ENCODE measurements around the gene CORO6.
A peak's percentile ranks its signal among the peaks of the same experiment; 100 is the strongest.

Gene CORO6

GRCh38 chr17:29569245-29569950, 53.3 kb downstream of the CORO6 start:
- peak overlapping the region; percentile 98 for H3K27ac ChIP-seq
- ChIA-PET CTCF (interaction anchor here (1.0 to 1.7 kb wide), 2 partner anchors 22 to 39 kb away, joined by 3 to 4 read pairs; no protein-coding TSS in a partner anchor), POLR2A (ENCODE audit: low non-redundant PET) (interaction anchor here (0.5 kb wide), 1 partner anchor 13 kb away, joined by 6 read pairs; no protein-coding TSS in a partner anchor)
- DNase-seq (ENCODE audit: low spot score), result peak; percentile 19
- TF ChIP-seq CTCF (conservative IDR thresholded peaks at IDR 0.05; ENCODE audit: low read depth), result no peak

- TF ChIP-seq CTCF (conservative IDR thresholded peaks at IDR 0.05; ENCODE audit: low read depth), result no peak
- peak within 1 kb of the TSS; percentile 98 for H3K27ac ChIP-seq
- POLR2A ChIA-PET (ENCODE audit: low non-redundant PET), result interaction anchor here (0.5 kb wide), 1 partner anchor 13 kb away, joined by 6 read pairs; no protein-coding TSS in a partner anchor
- CTCF ChIA-PET, result interaction anchor here (0.5 to 1.5 kb wide), 5 partner anchors 12 to 551 kb away, joined by 3 to 5 read pairs (median 3); no protein-coding TSS in a partner anchor
- peak; percentile 80 for DNase-seq (ENCODE audit: low spot score)
These were observed 54.1 kb downstream of the CORO6 start, which contains the start of gene TP53I13 for GRCh38 chr17:29568331-29569244. Gene TP53I13, plus strand, starts transcription at chr17:29568701. Its CDS starts 58 bp downstream, at chr17:29568759.

GRCh38 chr17:29567554-29568330, 55.0 kb downstream of the CORO6 start:
- H3K27ac ChIP-seq, result peak overlapping the region; percentile 98
- peak; percentile 62 for TF ChIP-seq CTCF (conservative IDR thresholded peaks at IDR 0.05; ENCODE audit: low read depth)
- CTCF ChIA-PET, result interaction anchor here (0.5 to 1.5 kb wide), 5 partner anchors 12 to 551 kb away, joined by 3 to 7 read pairs (median 4); partner anchors contain the start of gene ANKRD13B
- DNase-seq (ENCODE audit: low spot score), result peak; percentile 51
- POLR2A ChIA-PET (ENCODE audit: low non-redundant PET), result interaction anchor here (1.0 kb wide), 1 partner anchor 176 kb away, joined by 4 read pairs; no protein-coding TSS in a partner anchor

GRCh38 chr17:29567304-29567553, 55.5 kb downstream of the CORO6 start:
- H3K27ac ChIP-seq, result peak overlapping the region; percentile 98
- ChIA-PET CTCF (interaction anchor here (0.6 to 1.5 kb wide), 4 partner anchors 21 to 198 kb away, joined by 3 to 7 read pairs (median 3); partner anchors contain the start of gene ANKRD13B), POLR2A (ENCODE audit: low non-redundant PET) (interaction anchor here (1.0 kb wide), 1 partner anchor 175 kb away, joined by 4 read pairs; no protein-coding TSS in a partner anchor)
- TF ChIP-seq CTCF (conservative IDR thresholded peaks at IDR 0.05; ENCODE audit: low read depth), result no peak
- DNase-seq (ENCODE audit: low spot score), result no peak

- peak; percentile 77 for DNase-seq (ENCODE audit: low spot score)
- peak within 1 kb of the TSS; percentile 98 for H3K27ac ChIP-seq
- no peak for TF ChIP-seq CTCF (conservative IDR thresholded peaks at IDR 0.05; ENCODE audit: low read depth)
- POLR2A ChIA-PET (ENCODE audit: low non-redundant PET), result interaction anchor here (1.0 kb wide), 1 partner anchor 175 kb away, joined by 4 read pairs; no protein-coding TSS in a partner anchor
- CTCF ChIA-PET, result interaction anchor here (0.6 to 1.5 kb wide), 5 partner anchors 22 to 197 kb away, joined by 3 to 7 read pairs (median 3); partner anchors contain the start of gene ANKRD13B
These were observed 56.0 kb downstream of the CORO6 start, which contains the start of gene ABHD15 for GRCh38 chr17:29566473-29567303. Gene ABHD15, minus strand, starts transcription at chr17:29567037. Its CDS starts 71 bp downstream, at chr17:29566966.
